IMR-90 (cell line): Measurements from ENCODE around the gene MALRD1. TPM values are rescaled to one million over a fixed set of nuclear protein-coding genes. Genes with fewer than 3 reads are reported as not detected.

Experiments used
- ATAC-seq: fragments of 200-7000 bp; cut with Tn5 transposase; 2 replicates; pipeline ENCODE4 v1.9.1; 2020; ENCODE audit warnings: low read depth, mild to moderate bottlenecking, moderate library complexity
- BruUV-seq: library from RNA; stranded (reverse); fragments of 400-500 nt; replicated peaks from 2 replicates; lab custom pipeline; 2021; lab: Mats Ljungman, UMichigan
- CTCF ChIA-PET: fragments of 300-600 bp; formaldehyde crosslinking; extraction: SDS; loops from one replicate; lab custom pipeline; 2021; ENCODE audit warnings: antibody characterized with exemption; lab: Yijun Ruan, JAX
- POLR2A ChIA-PET: fragments of 300-600 bp; sonication (Branson Sonifier 250); formaldehyde crosslinking; loops from one replicate; lab custom pipeline; 2022; ENCODE audit warnings: antibody characterized with exemption; ENCODE audit not compliant: unreplicated experiment; lab: Charles Lee
- DNase-seq: peaks from one replicate; pipeline ENCODE4 v3.0.0; 2013
- H2AFZ ChIP-seq: replicated peaks from 2 replicates; pipeline ENCODE3; 2013; ENCODE audit warnings: low read length, mild to moderate bottlenecking; ENCODE audit not compliant: poor library complexity
- H2AK5ac ChIP-seq: 2 replicates; pipeline ENCODE4 v1.6.1; 2013; ENCODE audit warnings: low read depth, low read length, inconsistent platforms
- H2AK9ac ChIP-seq: replicated peaks from 2 replicates; pipeline ENCODE3; 2013; ENCODE audit warnings: mild to moderate bottlenecking, low read depth, low read length, moderate library complexity; ENCODE audit not compliant: poor library complexity
- H2BK120ac ChIP-seq: 2 replicates; pipeline ENCODE4 v1.6.1; 2013; ENCODE audit warnings: low read depth, low read length, inconsistent platforms
- H2BK15ac ChIP-seq: 3 replicates; pipeline ENCODE4 v1.6.1; 2013; ENCODE audit warnings: low read depth, low read length, inconsistent platforms
- H2BK20ac ChIP-seq: 2 replicates; pipeline ENCODE4 v1.6.1; 2013; ENCODE audit warnings: low read depth, mild to moderate bottlenecking, inconsistent platforms, low read length, moderate library complexity
- H2BK5ac ChIP-seq: 2 replicates; pipeline ENCODE4 v1.6.1; 2013; ENCODE audit warnings: mild to moderate bottlenecking, low read depth, low read length, inconsistent platforms; ENCODE audit not compliant: poor library complexity, severe bottlenecking
- H3K14ac ChIP-seq: replicated peaks from 2 replicates; pipeline ENCODE4 v1.6.1; 2013; ENCODE audit warnings: low read depth, low read length, inconsistent platforms
- H3K18ac ChIP-seq: 2 replicates; pipeline ENCODE4 v1.6.1; 2013; ENCODE audit warnings: low read depth, low read length, control low read depth
- H3K23ac ChIP-seq: 2 replicates; pipeline ENCODE4 v1.6.1; 2013; ENCODE audit warnings: low read depth, low read length, inconsistent platforms
- H3K27ac ChIP-seq: 2 replicates; pipeline ENCODE4 v1.5.1; 2013; ENCODE audit warnings: mild to moderate bottlenecking, control low read depth, low read length; ENCODE audit not compliant: insufficient read depth
- H3K27me3 ChIP-seq: 2 replicates; pipeline ENCODE4 v1.6.1; 2013; ENCODE audit warnings: low read length; ENCODE audit not compliant: control insufficient read depth, insufficient read depth
- H3K36me3 ChIP-seq: 2 replicates; pipeline ENCODE4 v1.6.1; 2013; ENCODE audit warnings: low read length, mixed read lengths; ENCODE audit not compliant: control insufficient read depth, insufficient read depth
- H3K4ac ChIP-seq: 2 replicates; pipeline ENCODE4 v1.6.1; 2013; ENCODE audit warnings: low read depth, low read length, inconsistent platforms
- H3K4me1 ChIP-seq: 2 replicates; pipeline ENCODE4 v1.6.1; 2013; ENCODE audit warnings: low read length, mixed read lengths; ENCODE audit not compliant: control insufficient read depth, insufficient read depth
- H3K4me2 ChIP-seq: 2 replicates; pipeline ENCODE4 v1.6.1; 2013; ENCODE audit warnings: low read depth, mild to moderate bottlenecking, control low read depth, low read length, moderate library complexity
- H3K4me3 ChIP-seq: 2 replicates; pipeline ENCODE4 v1.5.1; 2013; ENCODE audit warnings: low read depth, mild to moderate bottlenecking, control low read depth, low read length, moderate library complexity; ENCODE audit not compliant: insufficient read depth
- H3K56ac ChIP-seq: 2 replicates; pipeline ENCODE4 v1.6.1; 2013; ENCODE audit warnings: low read length, inconsistent platforms; ENCODE audit not compliant: insufficient read depth; ENCODE audit errors: extremely low read depth
- H3K79me1 ChIP-seq, 2 experiments: 2 replicates each; pipeline ENCODE4 v1.6.1; 2013; ENCODE audit warnings: low read length in 2 of 2, inconsistent platforms in 1 of 2, low read depth in 1 of 2
- H3K9ac ChIP-seq: 2 replicates; pipeline ENCODE4 v1.6.1; 2013; ENCODE audit warnings: low read depth, low read length, control low read depth
- H3K9me1 ChIP-seq: 2 replicates; pipeline ENCODE4 v1.6.1; 2013; ENCODE audit warnings: low read length, inconsistent platforms; ENCODE audit not compliant: insufficient read depth
- H3K9me3 ChIP-seq: 2 replicates; pipeline ENCODE4 v1.6.1; 2013; ENCODE audit warnings: low read length; ENCODE audit not compliant: control insufficient read depth, insufficient read depth
- H4K20me1 ChIP-seq: 2 replicates; pipeline ENCODE4 v1.6.1; 2013; ENCODE audit warnings: low read length, inconsistent platforms; ENCODE audit not compliant: insufficient read depth
- H4K5ac ChIP-seq: 2 replicates; pipeline ENCODE4 v1.6.1; 2013; ENCODE audit warnings: mild to moderate bottlenecking, low read depth, low read length, control low read depth
- H4K8ac ChIP-seq, 2 experiments: 2 replicates each; pipeline ENCODE4 v1.6.1; 2013; ENCODE audit warnings: low read depth in 2 of 2, low read length in 2 of 2, control low read depth in 1 of 2, inconsistent platforms in 1 of 2
- H4K91ac ChIP-seq: 2 replicates; pipeline ENCODE4 v1.6.1; 2013; ENCODE audit warnings: low read depth, low read length, inconsistent platforms; ENCODE audit not compliant: insufficient read depth
- CTCF ChIP-seq: conservative IDR thresholded peaks from 2 replicates; pipeline ENCODE4 v1.5.1; 2012; ENCODE audit warnings: mild to moderate bottlenecking, low read depth, low read length, improper control_type of control experiment
- MAFK ChIP-seq: IDR thresholded peaks from 2 replicates; pipeline ENCODE4 v1.6.1; 2012; ENCODE audit warnings: low read depth, low read length, improper control_type of control experiment
- RCOR1 ChIP-seq: IDR thresholded peaks from 2 replicates; pipeline ENCODE4 v1.6.1; 2012; ENCODE audit warnings: mild to moderate bottlenecking, low read length, improper control_type of control experiment; ENCODE audit not compliant: insufficient replicate concordance
- RFX5 ChIP-seq: IDR thresholded peaks from 2 replicates; pipeline ENCODE4 v1.8.0; 2012; ENCODE audit warnings: low read depth, mild to moderate bottlenecking, low read length, moderate library complexity
- WGBS, 2 experiments: methylation state at CpG; one replicate each; pipeline versions ENCODE4 v1.1.5 to v1.1.7; 2013; ENCODE audit warnings: missing lambda C conversion rate in 2 of 2; ENCODE audit not compliant: insufficient read length in 1 of 2; ENCODE audit errors: extremely low coverage in 2 of 2; 5-methylcytosine and 5-hydroxymethylcytosine counted together
- dilution Hi-C: fragments of 300-500 bp; cut with HindIII; formaldehyde crosslinking; loops from one replicate; pipeline ENCODE4 v1.14.3; 2018; ENCODE audit warnings: low sequenced_read_pairs; ENCODE audit not compliant: unreplicated experiment
- in situ Hi-C: fragments of 300-500 bp; cut with MboI; formaldehyde crosslinking; loops from 3 replicates; pipeline ENCODE4 v1.14.3; 2019; ENCODE audit warnings: low sequenced_read_pairs, inconsistent platforms, mixed read lengths
- intact Hi-C: fragments of 100-400 bp; cut with micrococcal nuclease; formaldehyde crosslinking; loops from 2 replicates; pipeline ENCODE4 v1.10.0; 2022
- polyA plus RNA-seq, 3 experiments: library from polyadenylated mRNA; depleted of rRNA; stranded (reverse); fragments of >200 nt; gene quantifications; 2 replicates each; pipeline ENCODE4 v1.2.3, GENCODE V29; 2012; ENCODE audit warnings: low replicate concordance in 1 of 3
- total RNA-seq: library from RNA; depleted of rRNA; stranded (reverse); fragments of >200 nt; gene quantifications from 2 replicates; pipeline ENCODE4 v1.2.3, GENCODE V29; 2012

The MALRD1 gene
- total and polyA plus RNA-seq, 2 of the 4 experiments (the other 2 are of a cell fraction) = 0.34 to 1.1 TPM

DNA sequence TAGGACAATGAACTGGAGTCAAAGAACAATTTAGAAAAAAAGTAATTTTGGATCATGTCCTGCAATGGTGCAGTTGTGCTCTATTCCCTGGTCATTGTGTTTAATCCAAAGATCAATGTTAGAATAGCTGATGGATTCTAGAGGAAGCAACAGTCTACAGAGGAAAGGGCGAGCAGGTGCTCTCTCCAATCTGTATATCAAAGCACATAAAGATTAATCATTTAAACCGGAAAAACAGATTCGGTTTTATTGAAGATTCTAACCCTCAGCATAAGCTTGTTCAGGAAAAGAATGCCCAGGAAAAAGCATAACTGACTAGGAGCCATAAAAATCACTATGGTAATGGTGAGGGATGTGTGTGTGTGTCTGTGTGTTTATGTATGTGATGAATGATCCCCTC is 110.3 kb downstream of the MALRD1 start:
- no peak overlapping the region for H3K18ac ChIP-seq
- H3K79me1 ChIP-seq = no peaks in the 10 kb centered on the region
- H3K27ac ChIP-seq = no peak overlapping the region
- H3K9ac ChIP-seq = no peak overlapping the region
- CTCF ChIA-PET = no interaction called here
- no peak overlapping the region for H2AK5ac ChIP-seq
- no peak overlapping the region for H2AK9ac ChIP-seq
- no peaks in the 10 kb centered on the region for H3K27me3 ChIP-seq
- dilution Hi-C loops (no loop called here), in situ Hi-C loops (no loop called here), intact Hi-C loops (no loop called here)
- POLR2A ChIA-PET = no interaction called here
- no peak overlapping the region for H4K91ac ChIP-seq
- H3K4me1 ChIP-seq = no peaks in the 10 kb centered on the region
- no peak overlapping the region for H3K4me2 ChIP-seq
- no peak overlapping the region for H2AFZ ChIP-seq
- no peak overlapping the region for H2BK120ac ChIP-seq
- WGBS, 2 experiments = no CpG with 5 or more reads among the region's 3 CpGs
- no peak overlapping the region for H2BK15ac ChIP-seq
- no peak overlapping the region for H4K8ac ChIP-seq
- no peak overlapping the region for H3K23ac ChIP-seq
- no peak overlapping the region for H3K56ac ChIP-seq
- no peak for TF ChIP-seq MAFK
- TF ChIP-seq RFX5 = no peak
- TF ChIP-seq CTCF = no peak
- TF ChIP-seq RCOR1 = no peak
- H3K4me3 ChIP-seq = no peak overlapping the region
- no peaks in the 10 kb centered on the region for H3K9me3 ChIP-seq
- DNase-seq = no peak
- H3K9me1 ChIP-seq = no peaks in the 10 kb centered on the region
- no peaks in the 10 kb centered on the region for H4K20me1 ChIP-seq
- H2BK20ac ChIP-seq = no peak overlapping the region
- no TSS peak for BruUV-seq
- no peaks in the 10 kb centered on the region for H3K36me3 ChIP-seq
- no peak overlapping the region for H2BK5ac ChIP-seq
- ATAC-seq = no peak
- H4K5ac ChIP-seq = no peak overlapping the region
- no peak overlapping the region for H3K14ac ChIP-seq
- H3K4ac ChIP-seq = no peak overlapping the region
